ENCODE measurements around the gene ZNF385B.
"Not testable (repeated sequence)": the region's sequence is repeated elsewhere in the genome, so short reads cannot be mapped to it uniquely, and the experiment has no call there.

The ZNF385B gene

GRCh38 chr2:179467960-179468359 is 393.5 kb downstream of the ZNF385B start:
- no peak for DNase-seq

- DNase-seq, result no peak
Measured at GRCh38 chr2:179467111-179467510, 394.3 kb downstream of the ZNF385B start.

GRCh38 chr2:179461420-179461819 is 400.0 kb downstream of the ZNF385B start:
- DNase-seq, result no peak

- DNase-seq, result no peak
Measured at GRCh38 chr2:179460181-179460929, 401.1 kb downstream of the ZNF385B start.

- not testable (repeated sequence) for DNase-seq
Measured at GRCh38 chr2:179458113-179458512, 403.3 kb downstream of the ZNF385B start.

- no peak for DNase-seq
Measured at GRCh38 chr2:179455824-179456223, 405.6 kb downstream of the ZNF385B start.

GRCh38 chr2:179455172-179455524 is 406.3 kb downstream of the ZNF385B start:
- DNase-seq, result no peak

GRCh38 chr2:179454443-179455171 is 406.8 kb downstream of the ZNF385B start:
- DNase-seq, result no peak

GRCh38 chr2:179449010-179449409 is 412.4 kb downstream of the ZNF385B start:
- no peak for DNase-seq

- DNase-seq, result no peak
Measured at GRCh38 chr2:179447839-179448447, 413.5 kb downstream of the ZNF385B start.

- no peak for DNase-seq
Measured at GRCh38 chr2:179447421-179447820, 414.0 kb downstream of the ZNF385B start.

GRCh38 chr2:179446476-179447141 is 414.8 kb downstream of the ZNF385B start:
- DNase-seq, result no peak

GRCh38 chr2:179444056-179444455 is 417.4 kb downstream of the ZNF385B start:
- no peak for DNase-seq

- DNase-seq, result no peak
Measured at GRCh38 chr2:179443180-179443579, 418.2 kb downstream of the ZNF385B start.

- no peak for DNase-seq
Measured at GRCh38 chr2:179442206-179442605, 419.2 kb downstream of the ZNF385B start.

- no peak for DNase-seq
Measured at GRCh38 chr2:179441551-179441950, 419.9 kb downstream of the ZNF385B start.

GRCh38 chr2:179440642-179441251 is 420.7 kb downstream of the ZNF385B start:
- DNase-seq, result no peak

GRCh38 chr2:179438654-179439053 is 422.8 kb downstream of the ZNF385B start:
- DNase-seq, result no peak

- no peak for DNase-seq
Measured at GRCh38 chr2:179437430-179437829, 424.0 kb downstream of the ZNF385B start.

GRCh38 chr2:179435566-179435965 is 425.8 kb downstream of the ZNF385B start:
- DNase-seq, result no peak

GRCh38 chr2:179435000-179435399 is 426.4 kb downstream of the ZNF385B start:
- DNase-seq, result no peak

- DNase-seq, result no peak
Measured at GRCh38 chr2:179434357-179434756, 427.1 kb downstream of the ZNF385B start.

- no peak for DNase-seq
Measured at GRCh38 chr2:179432751-179433150, 428.7 kb downstream of the ZNF385B start.
